Gastroesophageal sphincter (tissue), 4 donors: ENCODE results near the gene THYN1. TPM values are rescaled to one million over a fixed set of nuclear protein-coding genes. Genes with fewer than 3 reads are reported as not detected.

Experiments used
- ATAC-seq: fragments of 150-250 bp; one replicate; pipeline ENCODE4 v1.9.1; 2016; ENCODE audit warnings: mild to moderate bottlenecking, moderate library complexity
- H3K27ac ChIP-seq, 4 donors: fragments of 200-600 bp; sonication (generic) in 3 of 4; 1 replicate in 3 of 4; 2 replicates in 1 of 4; pipeline ENCODE4 v1.5.1; 2016 to 2019
- H3K27me3 ChIP-seq: fragments of 200-600 bp; sonication (generic); one replicate; pipeline ENCODE4 v1.5.1; 2019
- H3K36me3 ChIP-seq, 2 donors: fragments of 200-600 bp; sonication (generic); one replicate each; pipeline ENCODE4 v1.5.1; 2019; ENCODE audit warnings: control low read depth in 1 of 2
- H3K4me1 ChIP-seq, 3 donors: fragments of 200-600 bp; sonication (generic); 1 replicate in 2 of 3; 2 replicates in 1 of 3; pipeline ENCODE4 v1.5.1; 2016 to 2019; ENCODE audit warnings: control low read depth in 2 of 3
- H3K4me3 ChIP-seq, 2 donors: fragments of 200-600 bp; sonication (generic); one replicate each; pipeline ENCODE4 v1.5.1; 2019; ENCODE audit warnings: mild to moderate bottlenecking in 1 of 2, moderate library complexity in 1 of 2
- H3K9me3 ChIP-seq, 3 donors: fragments of 200-600 bp; sonication (generic); one replicate each; pipeline ENCODE4 v1.5.1; 2017 to 2019; ENCODE audit warnings: control low read depth in 2 of 3
- CTCF ChIP-seq, 4 experiments: fragments of 200-600 bp in 2 of 4; fragments of 450-650 bp in 2 of 4; sonication (generic) in 1 of 4; IDR thresholded peaks; one replicate each; pipeline ENCODE4 v1.5.1; 2017 to 2019; ENCODE audit warnings: antibody characterized with exemption in 4 of 4, mild to moderate bottlenecking in 2 of 4, moderate library complexity in 2 of 4
- EP300 ChIP-seq: sonication (generic); formaldehyde crosslinking; IDR thresholded peaks from one replicate; pipeline ENCODE4 v1.6.1; 2017; ENCODE audit warnings: antibody characterized with exemption, mild to moderate bottlenecking
- POLR2A ChIP-seq, 2 donors: fragments of 450-650 bp; IDR thresholded peaks; one replicate each; pipeline ENCODE4 v1.6.1; 2017; ENCODE audit warnings: antibody characterized with exemption in 2 of 2, mild to moderate bottlenecking in 2 of 2, moderate library complexity in 1 of 2
- POLR2AphosphoS5 ChIP-seq: sonication (generic); formaldehyde crosslinking; IDR thresholded peaks from one replicate; pipeline ENCODE4 v1.6.1; 2017; ENCODE audit warnings: antibody characterized with exemption
- WGBS, 2 donors: methylation state at CpG; one replicate each; pipeline ENCODE4 v1.1.5; 2018; ENCODE audit warnings: low coverage in 1 of 2; 5-methylcytosine and 5-hydroxymethylcytosine counted together
- total RNA-seq, 4 donors: library from RNA; depleted of rRNA; stranded (reverse); fragments of >200 nt; gene quantifications; one replicate each; pipeline ENCODE4 v1.1.0, GENCODE V29; 2016

THYN1 gene
- total RNA-seq, 4 donors from 2014 or later, result 54.0 to 74.4 (median 55.4) TPM

GRCh38 chr11:134275188-134275533 lies 22.0 kb upstream of the THYN1 start:
- H3K27me3 ChIP-seq, result peaks cover 97% of the 10 kb centered on the region

DNA sequence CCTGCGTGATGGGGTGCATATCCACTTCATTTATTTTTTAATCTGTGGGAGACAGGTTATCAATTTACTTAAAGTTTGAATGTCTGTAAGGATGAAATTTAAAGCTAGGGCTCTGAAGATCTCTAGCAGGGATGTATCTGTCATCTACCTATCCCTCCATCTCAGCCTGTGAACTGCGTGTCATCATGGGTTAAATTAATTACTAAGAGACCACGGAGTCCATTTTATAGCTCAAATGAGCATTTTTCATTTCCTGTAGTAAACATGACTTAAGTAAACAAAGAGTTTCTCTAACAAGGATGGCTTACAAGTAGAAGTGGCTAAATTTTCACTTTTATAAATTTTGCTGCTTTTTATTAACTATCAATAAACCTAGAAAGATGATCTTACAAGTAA lies 20.2 kb upstream of the THYN1 start:
- peaks cover 96% of the 10 kb centered on the region for H3K27me3 ChIP-seq
- peaks cover 0 to 6% (median 0%) of the 10 kb centered on the region in 3 donors for H3K9me3 ChIP-seq
- WGBS, 2 donors, result 44 to 53% methylated on average over 3 of the region's 3 CpGs
- H3K36me3 ChIP-seq, result no peaks in the 10 kb centered on the region
- TF ChIP-seq POLR2AphosphoS5 (no peak), CTCF (IDR thresholded peaks at IDR 0.05) (no peak), POLR2A (IDR thresholded peaks at IDR 0.05) (no peak), EP300 (no peak)
- peaks cover 0 to 23% (median 14%) of the 10 kb centered on the region in 3 donors for H3K4me1 ChIP-seq
- no peak overlapping the region for H3K4me3 ChIP-seq
- H3K27ac ChIP-seq, result no peak overlapping the region
- ATAC-seq, result no peak

More at GRCh38 chr11:134275188-134275533, 22.0 kb upstream of the THYN1 start:
- TF ChIP-seq CTCF (IDR thresholded peaks at IDR 0.05) (no peak), EP300 (no peak), POLR2AphosphoS5 (no peak), POLR2A (IDR thresholded peaks at IDR 0.05) (no peak)
- H3K4me3 ChIP-seq, result no peak overlapping the region
- no peak for ATAC-seq
- peaks cover 0 to 11% (median 0%) of the 10 kb centered on the region in 3 donors for H3K9me3 ChIP-seq
- H3K4me1 ChIP-seq, result peaks cover 0 to 23% (median 14%) of the 10 kb centered on the region in 3 donors
- WGBS, 2 donors, result 15 to 21% methylated on average over 5 of the region's 5 CpGs
- H3K36me3 ChIP-seq, result no peaks in the 10 kb centered on the region
- H3K27ac ChIP-seq, result no peak overlapping the region

DNA sequence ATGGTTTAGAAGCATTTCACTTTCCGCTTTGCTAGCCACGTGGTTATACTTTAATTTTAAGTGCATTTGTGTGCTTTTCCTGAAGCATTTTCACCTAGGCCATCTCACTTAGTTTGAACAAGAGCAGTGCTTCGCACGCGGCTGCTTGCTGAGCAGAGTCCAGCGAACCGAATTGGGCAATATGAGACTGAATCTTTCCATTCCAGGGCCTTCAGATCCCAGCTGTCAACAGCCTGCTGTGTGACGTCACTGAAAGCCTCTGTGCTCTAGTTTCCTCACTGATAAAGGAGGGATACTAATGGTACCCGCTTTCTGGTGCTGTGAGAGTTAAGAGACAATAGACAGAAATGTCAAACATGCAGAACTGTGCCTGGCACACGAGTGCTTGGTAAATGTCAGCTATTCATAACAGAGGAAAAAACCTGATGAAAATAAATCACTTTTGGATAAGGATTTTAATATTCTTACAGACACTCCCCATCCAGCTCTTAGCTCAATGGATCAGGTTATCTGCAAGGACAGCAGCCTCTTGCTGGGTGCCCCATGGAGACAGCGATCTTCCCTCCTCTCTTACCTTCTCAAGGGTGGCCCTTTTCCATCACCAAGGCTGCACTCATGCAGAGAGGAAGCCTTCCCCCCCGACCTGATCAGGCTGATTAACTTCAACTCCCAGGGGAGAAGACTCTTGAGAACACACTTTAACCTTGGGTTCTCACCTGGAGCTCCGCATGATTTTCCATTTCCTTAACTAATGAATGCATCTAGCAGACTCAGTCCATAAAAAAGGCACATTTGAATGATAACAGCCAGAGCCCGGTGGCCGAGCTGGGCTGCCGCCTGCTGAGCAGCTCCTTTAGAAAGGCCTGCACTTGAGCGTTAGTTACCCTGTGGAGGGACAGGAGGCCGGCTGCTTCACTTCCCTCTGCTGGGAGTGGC lies 19.5 kb upstream of the THYN1 start:
- ATAC-seq, result peak; percentile 42
- no peak overlapping the region for H3K4me3 ChIP-seq
- H3K27me3 ChIP-seq, result peaks cover 90% of the 10 kb centered on the region
- H3K36me3 ChIP-seq, result no peaks in the 10 kb centered on the region
- 41 to 47% methylated on average over 8 to 15 of the region's 18 CpGs for WGBS, 2 donors
- H3K27ac ChIP-seq, result no peak overlapping the region
- H3K9me3 ChIP-seq, result no peaks in the 10 kb centered on the region
- peaks cover 0 to 23% (median 14%) of the 10 kb centered on the region in 3 donors for H3K4me1 ChIP-seq
- TF ChIP-seq POLR2AphosphoS5 (no peak), EP300 (no peak), POLR2A (IDR thresholded peaks at IDR 0.05) (no peak), CTCF (IDR thresholded peaks at IDR 0.05) (no peak)

- Histone ChIP-seq H3K27me3 (peaks cover 83% of the 10 kb centered on the region), H3K27ac (no peak overlapping the region), H3K9me3 (no peaks in the 10 kb centered on the region), H3K4me3 (no peak overlapping the region), H3K36me3 (no peaks in the 10 kb centered on the region), H3K4me1 (peaks cover 0 to 16% (median 13%) of the 10 kb centered on the region in 3 donors)
- ATAC-seq, result no peak
- TF ChIP-seq EP300, result no peak
- TF ChIP-seq CTCF (IDR thresholded peaks at IDR 0.05), result no peak
- TF ChIP-seq POLR2AphosphoS5, result no peak
- TF ChIP-seq POLR2A (IDR thresholded peaks at IDR 0.05), result no peak
- 94% methylated on average over 4 of the region's 4 CpGs; no CpG with 5 or more reads in 1 of the 2 donors for WGBS, 2 donors
Observed at GRCh38 chr11:134271978-134272377, 18.8 kb upstream of the THYN1 start.

DNA sequence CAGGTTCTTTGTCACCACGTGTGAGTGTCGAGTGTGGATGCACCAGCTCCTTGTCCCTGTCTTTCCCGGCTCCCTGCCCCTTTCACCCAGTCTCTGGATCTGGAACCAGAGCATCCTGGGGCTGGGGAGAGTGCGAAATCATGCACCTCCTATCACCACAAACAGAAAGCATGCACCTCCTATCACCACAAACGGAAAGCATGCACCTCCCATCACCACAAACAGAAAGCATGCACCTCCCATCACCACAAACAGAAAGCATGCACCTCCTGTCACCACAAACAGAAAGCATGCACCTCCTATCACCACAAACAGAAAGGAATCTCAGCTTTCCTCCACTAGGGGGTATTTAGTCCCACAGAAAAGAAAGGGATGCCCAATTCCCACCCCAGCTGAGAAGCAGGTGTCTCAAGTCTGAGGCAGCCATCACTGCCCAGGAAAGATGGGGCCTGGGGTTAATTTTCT lies 17.1 kb upstream of the THYN1 start:
- H3K9me3 ChIP-seq, result no peaks in the 10 kb centered on the region
- peaks cover 66% of the 10 kb centered on the region for H3K27me3 ChIP-seq
- H3K27ac ChIP-seq, result no peak overlapping the region
- H3K36me3 ChIP-seq, result peaks cover 0 to 4% of the 10 kb centered on the region in 2 donors
- H3K4me3 ChIP-seq, result no peak overlapping the region
- no CpG with 5 or more reads among the region's 5 CpGs for WGBS, 2 donors
- TF ChIP-seq POLR2A (IDR thresholded peaks at IDR 0.05) (no peak), CTCF (IDR thresholded peaks at IDR 0.05) (no peak), EP300 (no peak), POLR2AphosphoS5 (no peak)
- no peak for ATAC-seq
- H3K4me1 ChIP-seq, result no peaks in the 10 kb centered on the region
